HK-2 (cell line): ENCODE results near the gene WFDC5.
"Not testable (repeated sequence)": the region's sequence is repeated elsewhere in the genome, so short reads cannot be mapped to it uniquely, and the experiment has no call there.

ENCODE experiments used
- DNase-seq: peaks from one replicate; pipeline ENCODE4 v3.0.0-alpha.2; 2018; ENCODE audit not compliant: unreplicated experiment

The WFDC5 gene

GRCh38 chr20:45114465-45115385 is at the start of gene WFDC5:
Gene WFDC5 (minus strand): TSS chr20:45115174. CDS start chr20:45115083, 91 bp downstream.
- no peak for DNase-seq

- no peak for DNase-seq
These were observed 48.3 kb upstream of the WFDC5 start for GRCh38 chr20:45163083-45163803.

- no peak for DNase-seq
These were observed 43.0 kb upstream of the WFDC5 start for GRCh38 chr20:45157962-45158361.

- no peak for DNase-seq
These were observed 41.7 kb upstream of the WFDC5 start for GRCh38 chr20:45156713-45157112.

- not testable (repeated sequence) for DNase-seq
These were observed 39.8 kb upstream of the WFDC5 start for GRCh38 chr20:45154794-45155193.

GRCh38 chr20:45154183-45154582 is 39.2 kb upstream of the WFDC5 start:
- DNase-seq = no peak

- DNase-seq = no peak
These were observed 38.8 kb upstream of the WFDC5 start for GRCh38 chr20:45153752-45154151.

- DNase-seq = no peak
These were observed 38.2 kb upstream of the WFDC5 start for GRCh38 chr20:45153147-45153546.

- DNase-seq = no peak
These were observed 37.4 kb upstream of the WFDC5 start for GRCh38 chr20:45152405-45152804.

DNA sequence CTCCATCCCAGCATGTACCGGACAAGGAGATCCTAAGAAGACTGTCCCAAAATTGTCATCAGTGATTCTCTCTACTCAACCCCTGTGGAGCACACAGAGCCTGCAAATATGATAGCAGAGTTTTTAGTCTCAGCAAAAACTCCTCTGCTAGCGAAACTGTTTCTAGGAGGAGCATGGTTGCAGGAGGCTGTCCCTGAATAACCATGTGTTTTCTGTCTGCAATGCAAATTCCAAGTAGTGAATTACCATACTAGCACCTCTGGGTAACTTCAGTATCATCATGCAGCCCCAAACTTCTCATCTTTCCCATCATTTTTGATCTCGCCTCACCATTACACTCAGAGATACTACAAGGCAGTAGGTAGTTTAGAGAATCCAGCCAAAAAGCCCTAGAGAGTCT is 34.1 kb upstream of the WFDC5 start:
- DNase-seq = no peak

- DNase-seq = no peak
These were observed 25.9 kb upstream of the WFDC5 start for GRCh38 chr20:45140836-45141235.

DNA sequence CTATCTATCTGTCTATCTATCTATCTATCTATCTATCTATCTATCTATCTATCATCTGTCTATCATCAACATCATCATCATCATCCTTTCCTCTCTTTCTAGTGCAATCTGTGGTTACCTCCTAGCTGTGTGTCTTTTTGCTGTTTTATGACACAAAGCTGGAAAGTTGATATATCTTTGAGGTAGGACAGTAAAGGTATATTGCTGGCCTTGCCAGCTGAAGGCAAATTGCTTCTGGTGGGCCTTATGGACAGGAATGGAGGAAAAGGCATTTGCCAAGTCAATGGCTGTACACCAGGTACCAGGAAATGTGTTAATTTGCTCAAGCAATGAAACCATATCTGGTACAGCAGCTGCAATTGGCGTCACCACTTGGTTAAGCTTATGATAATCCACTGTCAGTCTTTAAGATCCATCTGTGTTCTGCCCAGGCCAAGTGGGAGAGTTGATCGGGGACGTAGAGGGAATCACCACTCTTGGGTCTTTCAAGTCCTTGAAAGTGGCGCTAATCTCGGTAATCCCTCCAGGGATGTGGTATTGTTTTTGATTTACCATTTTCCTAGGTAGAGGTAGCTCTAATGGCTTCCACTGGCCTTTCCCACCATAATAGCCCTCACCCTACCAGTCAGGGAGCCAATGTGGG is 24.9 kb upstream of the WFDC5 start:
- not testable (repeated sequence) for DNase-seq

GRCh38 chr20:45138561-45139300 is 23.8 kb upstream of the WFDC5 start:
- DNase-seq = peak; percentile 65

- no peak for DNase-seq
These were observed 21.9 kb upstream of the WFDC5 start for GRCh38 chr20:45136911-45137310.

DNA sequence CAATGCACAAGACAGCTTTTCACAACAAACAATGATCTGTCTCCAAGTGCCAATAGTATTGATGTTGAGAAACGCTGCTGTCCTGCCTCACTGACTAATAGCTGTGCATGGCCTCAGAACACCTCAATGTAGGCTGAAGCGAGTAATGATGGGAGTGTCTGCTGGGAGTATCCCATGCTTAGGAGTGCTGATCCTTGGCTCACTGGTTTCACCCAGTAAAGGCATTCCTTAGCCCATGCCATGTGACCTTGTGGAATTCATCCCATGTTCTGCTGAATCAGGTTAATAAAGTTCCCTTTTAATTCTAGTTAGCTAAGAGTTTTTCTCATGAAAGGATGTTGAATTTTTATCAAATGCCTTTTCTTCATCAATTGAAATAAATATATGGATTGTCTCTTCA is 13.1 kb upstream of the WFDC5 start:
- no peak for DNase-seq

- no peak for DNase-seq
These were observed 9.4 kb upstream of the WFDC5 start, which contains the start of gene WFDC12 for GRCh38 chr20:45124365-45124764. Gene WFDC12 (minus strand): TSS chr20:45124465. CDS start chr20:45124447, 18 bp downstream.

GRCh38 chr20:45121388-45121787 is 6.4 kb upstream of the WFDC5 start:
- DNase-seq = no peak

GRCh38 chr20:45119556-45120266 is 4.7 kb upstream of the WFDC5 start:
- no peak for DNase-seq

DNA sequence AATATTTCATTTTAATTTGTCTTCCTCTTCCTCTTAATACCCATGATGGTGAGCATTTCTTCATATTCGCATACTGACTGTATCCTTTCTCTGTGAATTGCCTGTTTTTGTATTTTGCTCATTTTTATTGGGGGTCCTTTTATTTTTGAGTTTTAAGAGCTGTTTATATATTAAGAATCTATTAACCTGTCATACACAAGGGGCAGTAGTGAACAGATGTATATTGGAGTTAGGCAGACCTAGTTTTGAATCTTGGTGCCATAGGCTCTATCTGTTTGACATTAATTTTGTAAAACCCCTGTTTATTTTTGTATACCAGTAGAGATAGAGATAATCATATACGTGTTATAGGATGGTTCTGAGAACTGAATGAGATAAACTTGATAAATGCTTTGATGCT is 3.1 kb upstream of the WFDC5 start:
- DNase-seq = no peak

DNA sequence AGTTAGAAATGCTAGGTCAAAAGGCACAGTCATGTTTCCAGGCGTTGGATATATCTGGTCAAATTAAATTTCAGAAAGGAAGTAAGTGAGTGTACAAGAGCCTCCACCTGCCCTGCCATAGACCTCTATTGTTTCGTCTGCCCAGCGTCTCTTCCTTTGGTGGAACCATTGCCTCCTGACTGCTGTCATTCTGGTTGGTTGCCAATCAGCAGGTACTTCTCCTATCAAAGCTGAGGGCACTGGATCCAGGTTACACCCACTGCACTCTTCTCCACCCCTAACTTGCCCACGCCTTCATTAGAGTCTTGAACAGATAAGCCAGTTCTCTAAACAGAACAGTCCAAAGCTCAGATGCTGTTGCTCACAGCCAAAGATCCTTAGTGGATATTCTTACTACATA is 2.6 kb upstream of the WFDC5 start:
- no peak for DNase-seq

- no peak for DNase-seq
These were observed 855 bp upstream of the WFDC5 start for GRCh38 chr20:45115829-45116228.
